ENCODE results near the gene PANK3.
A peak's percentile ranks its signal among the peaks of the same experiment; 100 is the strongest.
"Not testable (repeated sequence)": the region's sequence is repeated elsewhere in the genome, so short reads cannot be mapped to it uniquely, and the experiment has no call there.

The PANK3 gene

DNA sequence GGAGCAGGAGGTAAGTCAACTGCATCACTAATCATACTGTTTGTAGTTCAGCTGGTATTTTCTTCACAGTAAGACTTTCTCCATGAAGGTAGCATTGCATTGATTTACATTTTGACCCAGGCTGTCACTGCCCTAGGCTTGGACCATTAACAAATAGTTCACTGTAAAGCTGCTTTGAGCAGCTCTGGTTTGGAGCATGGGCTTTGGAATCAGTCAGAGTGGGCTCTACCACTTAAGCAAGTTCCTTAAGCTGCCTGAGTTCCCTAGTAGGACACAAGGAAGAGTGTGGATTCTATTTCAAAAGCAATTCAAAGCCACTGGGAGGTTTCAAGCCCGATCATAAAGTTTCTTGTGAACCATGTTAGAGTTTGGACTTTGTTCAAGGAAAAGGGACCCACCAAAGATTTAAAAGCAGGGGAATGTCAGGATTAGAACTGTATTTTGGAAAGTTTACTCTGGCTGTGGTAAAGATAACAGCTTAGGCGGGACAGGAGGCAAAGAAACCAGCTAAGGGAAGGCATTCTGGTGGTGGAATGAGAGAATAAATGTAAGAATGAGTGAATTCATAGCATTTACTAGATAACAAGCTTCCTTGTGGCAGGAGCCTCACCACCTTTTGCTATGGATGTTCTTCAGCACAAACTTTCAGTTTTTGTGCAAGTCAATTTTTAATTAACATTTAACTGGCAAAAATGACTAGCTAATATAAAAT is 12.3 kb upstream of the PANK3 start:
- DNase-seq (ENCODE audit: low read depth) = no peak

DNA sequence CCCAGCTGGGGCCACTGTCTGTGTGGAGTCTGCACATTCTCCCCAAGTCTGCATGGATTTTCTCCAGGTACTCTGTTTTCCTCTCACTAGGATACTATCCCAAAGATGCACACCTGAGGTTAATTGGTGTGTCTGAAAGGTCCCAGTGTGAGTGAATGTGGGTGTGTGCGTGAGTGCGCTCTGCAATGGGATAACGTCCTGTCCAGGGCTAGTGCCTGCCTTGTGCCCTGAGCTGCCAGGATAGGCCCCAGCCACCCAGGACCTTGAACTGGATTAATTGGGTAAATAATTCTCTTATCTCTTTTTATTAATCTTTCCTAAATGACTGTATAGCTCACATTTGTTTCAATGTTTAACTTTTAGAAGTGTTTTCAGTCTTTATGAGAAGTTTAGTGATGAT is 11.5 kb upstream of the PANK3 start:
- DNase-seq (ENCODE audit: low read depth) = no peak

DNA sequence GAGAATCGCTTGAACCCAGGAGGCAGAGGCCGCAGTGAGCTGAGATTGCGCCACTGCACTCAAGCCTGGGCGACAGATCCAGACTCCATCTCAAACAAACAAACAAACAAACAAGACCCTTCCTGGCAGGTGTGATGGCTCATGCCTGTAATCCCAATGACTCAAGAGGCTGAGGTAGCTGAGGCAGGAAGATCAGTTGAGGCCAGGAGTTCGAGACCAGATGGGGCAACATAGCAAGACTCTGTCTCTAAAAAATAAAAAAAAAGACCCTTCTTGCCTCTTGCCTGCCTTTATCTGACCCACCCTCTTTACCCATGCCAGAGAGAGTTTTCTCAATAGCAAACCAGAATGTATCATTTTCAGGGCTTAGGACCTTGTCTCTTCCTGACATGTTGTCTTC is 8.8 kb upstream of the PANK3 start:
- no peak for DNase-seq (ENCODE audit: low read depth)

DNA sequence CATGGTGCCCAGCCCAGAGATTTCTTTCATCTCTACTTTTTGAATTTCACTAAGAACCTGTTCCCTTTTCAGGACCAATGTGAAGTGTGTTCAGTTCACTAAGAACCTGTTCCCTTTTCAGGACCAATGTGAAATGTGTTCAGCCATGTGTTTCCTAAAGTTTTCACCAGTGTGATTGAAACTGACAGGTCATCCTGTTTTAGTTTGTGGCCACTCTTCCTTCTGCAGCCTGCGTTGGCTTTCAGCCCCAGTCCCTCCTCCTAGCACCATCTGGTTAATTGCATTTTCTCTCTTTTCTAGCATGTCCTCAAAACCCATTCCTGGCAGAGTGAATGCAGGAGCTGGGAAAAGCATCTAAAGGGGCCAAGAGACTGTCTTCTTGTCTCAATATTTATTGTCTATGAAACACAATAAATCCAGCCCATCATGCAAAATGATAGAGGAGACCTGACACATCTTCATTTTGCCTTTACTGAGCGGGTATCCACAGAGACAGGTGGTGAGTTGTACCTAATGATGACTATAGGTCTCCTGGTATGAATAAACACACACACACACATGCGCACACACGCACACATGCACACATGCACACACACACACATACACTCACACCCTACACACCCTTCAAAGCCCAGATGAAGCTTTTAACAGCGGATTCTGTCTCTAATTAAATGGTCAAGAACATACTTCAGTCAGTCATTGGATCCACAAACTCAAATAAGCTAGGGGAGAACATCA is 6.1 kb upstream of the PANK3 start:
- DNase-seq (ENCODE audit: low read depth) = no peak

DNA sequence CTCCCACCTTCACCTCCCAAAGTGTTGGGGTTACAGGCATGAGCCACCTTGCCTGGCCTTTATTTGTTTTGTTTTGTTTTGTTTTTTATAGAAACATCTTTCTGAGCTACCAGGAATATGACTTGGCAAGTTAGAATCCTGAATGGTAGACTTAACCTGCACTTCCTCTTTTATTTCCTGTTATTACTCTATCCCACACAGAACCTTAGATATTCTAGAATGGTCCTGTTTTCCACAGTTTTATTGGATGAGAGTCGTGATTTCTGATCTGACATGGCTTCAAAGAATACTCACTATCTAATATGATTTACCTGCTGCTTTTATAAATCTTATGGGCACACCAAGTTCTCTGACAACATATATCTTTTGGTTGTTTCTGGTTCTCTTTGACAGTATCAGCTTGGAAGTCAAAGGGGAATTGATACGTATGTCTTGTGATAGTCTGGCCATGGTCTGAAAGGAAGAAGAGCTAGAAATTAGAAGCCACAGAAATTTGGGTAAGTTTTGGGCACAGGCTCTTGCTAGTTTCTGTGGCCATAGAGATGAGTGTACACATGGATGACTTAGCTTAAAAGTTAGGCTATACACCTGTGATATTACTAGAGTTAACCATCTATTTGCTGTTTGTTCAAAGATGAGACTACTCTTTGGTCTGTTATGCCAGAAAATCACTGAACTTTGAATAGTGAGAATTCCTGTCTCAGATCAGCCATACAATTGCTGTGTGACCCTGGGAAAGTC is 4.7 kb upstream of the PANK3 start:
- DNase-seq (ENCODE audit: low read depth) = no peak

DNA sequence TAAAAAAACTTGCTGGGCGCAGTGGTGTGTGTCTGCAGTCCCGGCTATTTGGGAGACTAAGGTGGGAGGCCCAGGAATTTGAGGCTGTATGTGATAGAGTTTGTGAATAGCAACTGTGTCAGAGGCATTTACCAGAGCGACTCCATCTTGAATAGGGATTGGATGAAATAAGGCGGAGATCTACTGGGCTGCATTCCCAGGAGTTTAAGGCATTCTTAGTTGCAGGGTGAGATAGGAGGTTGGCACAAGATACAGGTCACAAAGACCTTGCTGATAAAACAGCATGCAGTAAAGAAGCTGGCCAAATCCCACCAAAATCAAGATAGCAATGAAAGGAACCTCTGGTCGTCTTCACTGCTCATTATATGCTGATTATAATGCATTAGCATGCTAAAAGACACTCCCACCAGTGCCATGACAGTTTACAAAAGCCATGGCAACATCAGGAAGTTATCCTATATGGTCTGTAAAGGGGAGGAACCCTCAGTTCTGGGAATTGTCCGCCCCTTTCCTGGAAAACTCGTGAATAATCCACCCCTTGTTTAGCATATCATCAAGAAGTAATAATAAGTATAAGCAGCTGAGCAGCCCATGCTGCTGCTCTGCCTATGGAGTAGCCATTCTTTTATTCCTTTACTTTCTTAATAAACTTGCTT is 1.8 kb upstream of the PANK3 start:
- not testable (repeated sequence) for DNase-seq (ENCODE audit: low read depth)

DNA sequence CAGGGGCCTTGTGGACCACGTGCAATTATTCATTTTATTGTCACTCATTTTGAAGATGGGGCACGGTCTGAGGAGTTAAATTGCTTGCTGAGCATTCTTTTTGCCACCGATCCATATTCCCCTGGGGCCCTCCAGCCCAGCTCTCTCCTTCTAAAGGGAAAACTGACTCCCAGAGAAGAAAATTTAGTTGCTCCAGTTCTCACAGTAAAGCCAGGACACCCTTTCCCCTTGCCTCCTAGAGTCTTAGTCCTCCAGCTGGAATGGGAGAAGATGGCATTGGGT is 1.0 kb upstream of the PANK3 start:
- no peak for DNase-seq (ENCODE audit: low read depth)

DNA sequence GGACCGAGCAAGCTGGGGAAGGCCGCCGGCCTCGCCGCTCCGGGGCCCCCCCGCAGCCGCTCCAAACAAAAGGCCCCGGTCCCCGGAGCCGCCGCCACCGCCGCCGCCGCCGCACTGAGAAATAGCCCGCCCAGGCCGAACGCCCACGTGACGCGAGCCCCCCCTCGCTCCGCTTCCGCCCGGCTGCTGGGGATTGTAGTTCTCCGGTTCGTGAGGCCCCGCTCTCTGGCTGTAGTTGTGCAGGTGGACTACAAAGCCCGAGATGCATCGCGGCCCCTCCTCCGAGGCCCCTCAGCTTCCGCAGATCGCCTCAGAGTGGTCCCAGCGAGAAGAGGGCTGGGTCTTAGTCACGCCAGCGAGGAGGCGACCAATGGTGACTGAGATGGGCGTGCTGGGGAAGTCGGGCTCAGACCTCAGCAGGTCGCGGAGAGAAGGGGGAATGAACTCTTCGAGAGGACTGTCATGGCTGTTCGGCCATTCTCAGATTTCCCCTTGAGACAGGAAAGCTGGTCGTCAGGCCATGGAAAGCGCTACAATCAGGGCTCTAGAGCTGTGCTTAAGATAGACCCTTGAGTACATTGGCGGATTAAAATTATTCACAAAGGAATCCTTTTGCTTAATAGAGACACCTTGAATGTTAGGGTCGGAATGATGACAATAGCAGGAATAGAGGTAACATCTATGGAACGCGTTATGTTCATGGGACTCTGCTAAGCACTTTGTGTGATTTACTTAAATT is 489 bp upstream of the PANK3 start:
- DNase-seq (ENCODE audit: low read depth) = peak; percentile 94

DNA sequence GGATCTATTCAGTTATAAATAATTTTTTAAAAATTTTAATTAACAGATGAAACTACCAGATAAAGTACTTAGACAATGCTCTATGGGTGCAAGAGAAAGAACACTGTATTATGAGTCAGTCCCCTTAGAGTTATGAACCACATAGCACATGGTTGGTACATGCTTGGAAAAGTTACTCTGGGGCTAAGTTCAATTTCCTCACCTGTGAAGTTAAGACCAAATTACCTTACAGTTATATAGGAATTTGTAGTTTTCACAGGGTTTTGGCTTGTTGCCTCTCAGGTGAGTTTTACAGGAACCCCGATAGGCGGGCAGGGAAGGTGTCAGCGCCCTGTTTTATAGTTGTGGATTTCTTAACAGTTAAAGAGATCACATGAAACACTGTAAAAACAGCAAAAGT is 1.2 kb downstream of the PANK3 start:
- no peak for DNase-seq (ENCODE audit: low read depth)

DNA sequence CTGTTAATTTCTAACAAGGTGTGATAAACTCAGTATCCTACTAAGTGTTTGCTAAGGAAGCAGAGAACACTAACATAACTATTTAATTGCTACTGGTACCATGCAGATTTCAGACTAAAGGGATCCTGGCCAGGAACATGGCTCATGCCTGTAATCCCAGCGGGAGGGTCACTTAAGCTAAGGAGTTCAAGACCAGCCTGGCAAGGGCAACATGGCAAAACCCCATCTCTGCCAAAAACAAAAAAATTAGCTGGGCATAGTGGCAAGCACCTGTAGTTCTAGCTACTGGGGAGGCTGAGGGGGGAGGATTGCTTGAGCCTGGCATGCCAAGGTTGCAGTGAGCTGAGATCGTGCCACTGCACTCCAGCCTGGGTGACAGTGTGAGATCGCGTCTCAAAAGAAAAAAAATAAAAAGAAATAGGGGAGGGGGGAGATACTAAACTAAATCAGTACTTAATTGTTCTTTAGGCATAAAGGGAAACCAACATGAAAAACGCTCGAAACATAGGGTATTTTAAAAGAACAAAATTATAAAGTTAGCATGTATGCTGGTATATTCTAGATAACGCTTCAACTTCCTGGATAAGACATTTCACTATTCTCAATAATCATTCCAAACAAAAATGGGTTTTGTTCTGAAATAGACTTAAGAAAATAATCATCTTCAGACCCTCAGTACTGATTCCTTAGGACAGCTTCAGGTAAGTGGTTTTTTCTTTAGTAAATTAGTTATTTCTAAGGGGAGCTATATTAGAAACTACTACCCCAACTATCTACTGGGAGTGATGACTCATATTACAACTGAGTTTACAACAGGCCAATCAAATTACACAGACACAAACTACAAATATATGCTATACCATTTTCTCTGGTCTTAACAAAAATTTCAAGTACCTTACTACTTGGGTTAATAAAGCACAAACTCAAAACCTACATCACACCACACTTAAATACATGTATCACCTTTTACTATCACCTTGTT is 3.5 kb downstream of the PANK3 start:
- DNase-seq (ENCODE audit: low read depth) = no peak

DNA sequence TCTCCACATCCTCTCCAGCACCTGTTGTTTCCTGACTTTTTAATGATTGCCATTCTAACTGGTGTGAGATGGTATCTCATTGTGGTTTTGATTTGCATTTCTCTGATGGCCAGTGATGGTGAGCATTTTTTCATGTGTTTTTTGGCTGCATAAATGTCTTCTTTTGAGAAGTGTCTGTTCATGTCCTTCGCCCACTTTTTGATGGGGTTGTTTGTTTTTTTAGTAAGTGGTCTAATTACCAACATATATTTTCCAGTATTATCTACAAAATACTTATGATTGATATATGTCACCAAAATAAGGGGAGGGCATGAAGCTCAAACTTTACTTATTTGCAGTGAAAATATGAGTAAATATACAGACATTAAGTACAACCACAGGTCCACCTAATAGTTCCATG is 5.0 kb downstream of the PANK3 start:
- not testable (repeated sequence) for DNase-seq (ENCODE audit: low read depth)

DNA sequence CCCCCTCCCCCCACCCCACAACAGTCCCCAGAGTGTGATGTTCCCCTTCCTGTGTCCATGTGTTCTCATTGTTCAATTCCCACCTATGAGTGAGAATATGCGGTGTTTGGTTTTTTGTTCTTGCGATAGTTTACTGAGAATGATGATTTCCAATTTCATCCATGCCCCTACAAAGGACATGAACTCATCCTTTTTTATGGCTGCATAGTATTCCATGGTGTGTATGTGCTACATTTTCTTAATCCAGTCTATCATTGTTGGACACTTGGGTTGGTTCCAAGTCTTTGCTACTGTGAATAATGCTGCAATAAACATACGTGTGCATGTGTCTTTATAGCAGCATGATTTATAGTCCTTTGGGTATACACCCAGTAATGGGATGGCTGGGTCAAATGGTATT is 5.5 kb downstream of the PANK3 start:
- DNase-seq (ENCODE audit: low read depth) = not testable (repeated sequence)

DNA sequence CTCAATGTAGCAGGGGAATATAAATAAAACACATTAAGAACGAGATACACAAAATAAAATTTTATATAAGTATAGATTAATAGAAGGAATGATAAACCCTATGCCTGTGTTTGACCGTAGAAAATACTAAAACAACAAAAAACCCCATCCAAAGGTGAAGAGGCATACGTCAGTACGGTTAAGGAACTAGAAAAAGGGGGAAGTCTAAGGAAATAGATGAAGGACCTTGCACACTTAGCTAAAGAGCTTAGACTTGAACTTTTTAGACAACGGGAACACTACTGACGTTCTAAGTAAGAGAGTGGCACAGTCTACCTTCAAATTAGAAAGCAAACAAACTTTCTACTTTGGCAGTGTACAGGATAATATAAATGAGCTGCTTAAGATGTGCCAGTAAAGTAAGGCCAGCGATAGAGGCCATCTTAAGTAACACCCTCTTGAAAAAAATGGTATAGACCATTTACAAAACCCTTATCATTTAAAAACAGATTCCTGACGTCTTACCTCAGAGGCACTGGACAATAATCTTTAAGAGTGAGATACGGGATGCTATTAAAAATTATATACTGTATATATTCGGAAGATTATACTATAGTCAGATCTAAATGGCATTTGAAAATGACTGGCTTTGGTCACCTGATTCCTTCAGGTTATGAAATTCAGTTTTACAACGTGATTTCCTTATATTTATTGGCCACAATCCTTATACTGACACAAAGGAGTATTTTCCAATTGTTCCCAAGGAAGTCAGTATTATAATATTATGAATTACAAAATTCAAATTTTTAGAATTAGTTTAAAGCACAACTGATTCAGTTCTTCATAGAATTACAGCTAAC is 8.5 kb downstream of the PANK3 start:
- no peak for DNase-seq (ENCODE audit: low read depth)

DNA sequence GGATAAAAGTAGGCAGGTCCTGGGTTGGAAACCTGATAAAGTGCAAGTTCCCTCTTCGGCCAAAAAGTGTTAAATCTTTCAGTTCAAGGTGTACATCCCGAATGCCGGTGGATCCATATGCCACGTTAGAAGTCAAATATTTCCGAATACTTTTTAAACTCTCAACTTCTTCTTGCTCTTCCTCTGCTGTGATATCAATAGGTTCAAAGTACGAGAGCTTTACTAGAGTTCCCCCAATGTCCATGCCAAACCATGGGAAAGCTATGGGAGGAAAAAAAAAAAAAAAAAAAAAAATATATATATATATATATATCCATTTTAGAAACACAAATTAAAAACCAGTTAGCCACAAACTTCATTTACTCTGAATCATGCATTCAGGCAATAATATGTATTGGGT is 10.4 kb downstream of the PANK3 start:
- DNase-seq (ENCODE audit: low read depth) = no peak

DNA sequence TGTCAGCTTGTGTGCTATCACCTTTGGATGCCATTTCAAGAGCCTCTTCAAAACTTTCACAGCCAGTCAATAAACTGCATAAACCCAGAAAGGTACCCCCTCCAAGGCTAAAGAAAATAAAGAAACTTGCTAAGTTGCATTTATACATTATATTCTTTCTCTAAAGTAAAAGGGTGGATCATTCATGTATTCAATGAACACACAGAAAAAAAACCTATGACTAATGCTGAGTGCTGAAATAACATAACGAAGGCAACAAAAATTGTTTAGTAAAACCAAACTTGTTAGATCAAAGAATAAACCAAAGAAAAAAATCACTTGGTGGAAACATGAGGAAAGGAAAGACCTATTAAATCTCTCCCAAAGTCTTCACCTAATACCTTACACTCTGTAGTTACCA is 15.2 kb downstream of the PANK3 start:
- no peak for DNase-seq (ENCODE audit: low read depth)

DNA sequence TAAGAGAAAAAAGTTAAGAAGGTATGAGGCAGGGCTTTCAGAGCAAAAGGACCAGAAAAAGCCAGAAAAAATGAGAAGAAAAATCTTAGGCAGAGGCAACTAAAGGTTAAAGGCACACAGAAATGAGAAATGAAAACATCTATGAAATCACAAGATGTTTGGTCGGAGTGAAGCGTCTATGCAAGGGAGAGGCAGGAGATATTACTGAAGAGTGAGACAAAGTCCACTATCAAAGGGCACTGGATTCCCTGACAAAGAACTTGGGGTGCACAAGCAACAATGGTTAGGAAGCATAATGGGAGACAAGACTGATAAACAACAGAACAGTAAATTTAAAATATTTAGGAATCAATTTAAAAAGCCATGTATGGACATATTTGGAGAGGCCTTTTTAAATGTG is 16.9 kb downstream of the PANK3 start:
- DNase-seq (ENCODE audit: low read depth) = no peak

DNA sequence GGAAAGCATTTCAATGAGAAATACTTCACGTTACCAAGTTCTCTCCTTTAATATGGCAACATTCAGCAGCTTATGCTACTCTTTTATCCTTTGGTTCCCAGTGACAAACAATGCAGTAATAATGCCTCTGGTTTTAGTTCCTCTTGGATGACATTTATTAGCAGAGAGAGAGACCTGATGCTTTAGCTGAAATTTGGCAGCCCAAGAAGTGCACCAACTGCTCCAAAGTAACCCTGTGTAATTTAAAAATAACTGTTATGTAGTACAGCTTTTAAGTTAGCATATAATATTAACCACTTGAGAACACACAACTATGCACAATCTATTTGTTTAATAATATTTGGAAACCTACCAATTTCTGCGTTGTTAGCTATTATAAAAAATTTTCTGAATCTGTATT is 21.8 kb downstream of the PANK3 start:
- no peak for DNase-seq (ENCODE audit: low read depth)

DNA sequence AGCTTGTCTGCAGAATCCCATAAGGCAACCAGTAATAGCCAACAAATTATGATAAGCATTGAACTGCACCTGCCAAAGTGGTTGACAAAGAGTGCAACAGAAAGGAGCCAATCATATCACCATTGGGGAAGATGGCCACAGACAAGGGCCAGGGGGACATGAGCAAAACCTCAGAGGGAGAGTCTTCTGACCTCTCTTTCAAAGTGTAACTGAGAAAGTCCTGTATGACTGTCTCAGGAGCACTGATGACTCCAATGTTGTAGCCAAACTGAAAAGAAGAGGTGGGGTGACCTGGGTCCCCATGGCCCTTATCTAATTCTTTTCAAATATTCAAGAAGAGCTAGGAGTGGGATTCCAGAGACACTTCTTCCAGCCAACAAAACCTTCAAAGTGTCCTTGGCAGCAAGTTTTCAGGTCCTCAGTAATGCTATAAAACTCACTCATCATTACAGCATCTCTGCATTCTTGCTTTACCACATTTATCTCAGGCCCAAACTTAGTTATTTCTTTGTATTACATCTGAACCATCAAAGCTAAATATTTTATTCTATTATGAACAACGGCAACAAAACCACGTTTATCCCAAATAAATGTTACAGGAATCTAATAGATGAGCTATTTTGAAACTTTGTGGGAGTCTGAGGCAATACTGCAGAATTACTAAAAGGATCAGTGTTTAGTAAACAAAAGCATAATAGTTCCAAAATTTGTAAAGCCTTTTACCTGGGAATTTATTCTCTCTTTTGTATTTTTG is 25.6 kb downstream of the PANK3 start:
- DNase-seq (ENCODE audit: low read depth) = no peak

DNA sequence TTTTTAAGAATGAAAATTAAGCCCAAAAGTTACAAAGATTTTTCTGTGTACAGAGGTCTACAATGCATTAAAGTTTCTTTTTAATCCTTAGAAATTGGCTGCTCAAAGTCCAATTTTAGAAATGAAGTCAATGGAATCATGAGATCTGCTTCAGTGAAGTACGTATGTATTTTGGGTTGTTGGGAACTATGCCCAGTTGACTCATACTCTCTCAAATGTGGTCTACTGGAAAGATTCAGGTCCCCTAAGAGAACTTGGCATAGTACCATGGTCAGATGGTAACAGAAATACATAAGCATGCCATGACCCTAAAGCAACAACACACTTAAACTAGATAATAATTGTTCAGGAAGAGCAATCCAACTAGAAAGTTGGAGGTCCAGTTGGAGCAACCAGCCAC is 27.0 kb downstream of the PANK3 start:
- DNase-seq (ENCODE audit: low read depth) = no peak

Measured in stimulated activated CD8-positive, alpha-beta memory T cell treated with anti-CD3 and anti-CD28 coated beads, Interleukin-7, amount 100 ng/mL, for 24 hours (primary cell).